Ectodermal cell (in vitro differentiated cells): Measurements from ENCODE around the gene REX1BD.

Experiments
- H3K27ac ChIP-seq: 2 replicates; pipeline ENCODE4 v1.7.0; 2013; ENCODE audit warnings: mild to moderate bottlenecking, low read depth, low read length; ENCODE audit not compliant: insufficient read depth, poor library complexity, severe bottlenecking
- H3K27me3 ChIP-seq: 2 replicates; pipeline ENCODE4 v1.7.0; 2013; ENCODE audit warnings: mild to moderate bottlenecking, low read length; ENCODE audit not compliant: insufficient read depth, control insufficient read depth, poor library complexity, severe bottlenecking
- H3K36me3 ChIP-seq: one replicate; pipeline ENCODE4 v1.7.0; 2013; ENCODE audit warnings: low read length; ENCODE audit not compliant: control insufficient read depth, insufficient read depth
- H3K4me1 ChIP-seq: one replicate; pipeline ENCODE4 v1.7.0; 2013; ENCODE audit warnings: low read length; ENCODE audit not compliant: control insufficient read depth, insufficient read depth
- H3K4me3 ChIP-seq: 2 replicates; pipeline ENCODE4 v1.7.0; 2013; ENCODE audit warnings: low read depth, low read length, control low read depth; ENCODE audit not compliant: insufficient read depth
- H3K9me3 ChIP-seq: 2 replicates; pipeline ENCODE4 v1.7.0; 2013; ENCODE audit warnings: mild to moderate bottlenecking, low read length, moderate library complexity; ENCODE audit not compliant: control insufficient read depth
- WGBS, 2 experiments: methylation state at CpG; one replicate each; pipeline ENCODE4 v1.1.7; 2013; ENCODE audit warnings: missing lambda C conversion rate in 2 of 2; 5-methylcytosine and 5-hydroxymethylcytosine counted together

Gene REX1BD

DNA sequence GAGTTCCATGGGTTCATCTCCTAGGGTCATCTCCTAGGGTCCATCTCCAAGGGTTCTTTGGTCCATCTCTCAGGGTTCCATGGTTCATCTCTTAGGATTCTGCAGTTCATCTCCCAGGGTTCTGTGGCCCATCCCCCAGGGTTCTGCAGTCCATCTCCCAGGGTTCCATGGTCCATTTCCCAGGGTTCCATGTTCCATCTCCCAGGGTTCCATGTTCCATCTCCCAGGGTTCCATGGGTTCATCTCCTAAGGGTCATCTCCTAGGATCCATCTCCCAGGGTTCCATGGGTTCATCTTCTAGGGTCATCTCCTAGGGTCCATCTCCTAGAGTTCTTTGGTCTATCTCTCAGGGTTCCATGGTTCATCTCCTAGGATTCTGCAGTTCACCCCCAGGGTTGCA, 29.0 kb downstream of the REX1BD start:
- Histone ChIP-seq H3K27me3 (peaks cover 37% of the 10 kb centered on the region), H3K27ac (no peak overlapping the region), H3K4me1 (peaks cover 9% of the 10 kb centered on the region), H3K36me3 (no peaks in the 10 kb centered on the region), H3K4me3 (no peak overlapping the region), H3K9me3 (no peaks in the 10 kb centered on the region)

DNA sequence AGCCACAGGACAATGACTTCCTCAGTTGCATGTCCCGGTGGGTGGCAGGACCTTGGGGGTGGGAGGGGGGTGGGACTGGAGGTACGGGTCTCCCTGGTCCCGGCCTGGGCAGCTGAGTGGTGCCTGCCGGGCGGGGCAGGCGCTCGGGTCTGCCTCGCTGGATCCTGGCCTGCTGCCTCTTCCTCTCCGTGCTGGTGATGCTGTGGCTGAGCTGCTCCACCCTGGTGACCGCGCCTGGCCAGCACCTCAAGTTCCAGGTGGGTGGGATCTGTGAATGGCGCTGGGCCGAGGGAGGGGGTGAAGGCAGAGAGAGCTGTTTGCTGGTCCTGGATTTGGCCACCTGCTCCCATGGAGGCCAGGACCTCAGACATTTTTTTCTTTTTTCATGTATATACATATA, 29.6 kb downstream of the REX1BD start:
- H3K27me3 ChIP-seq, result peaks cover 30% of the 10 kb centered on the region
- no peaks in the 10 kb centered on the region for H3K36me3 ChIP-seq
- H3K4me3 ChIP-seq, result no peak overlapping the region
- H3K9me3 ChIP-seq, result no peaks in the 10 kb centered on the region
- 94 to 95% methylated on average over 13 of the region's 13 CpGs for WGBS, 2 experiments
- H3K27ac ChIP-seq, result no peak overlapping the region
- peaks cover 6% of the 10 kb centered on the region for H3K4me1 ChIP-seq

DNA sequence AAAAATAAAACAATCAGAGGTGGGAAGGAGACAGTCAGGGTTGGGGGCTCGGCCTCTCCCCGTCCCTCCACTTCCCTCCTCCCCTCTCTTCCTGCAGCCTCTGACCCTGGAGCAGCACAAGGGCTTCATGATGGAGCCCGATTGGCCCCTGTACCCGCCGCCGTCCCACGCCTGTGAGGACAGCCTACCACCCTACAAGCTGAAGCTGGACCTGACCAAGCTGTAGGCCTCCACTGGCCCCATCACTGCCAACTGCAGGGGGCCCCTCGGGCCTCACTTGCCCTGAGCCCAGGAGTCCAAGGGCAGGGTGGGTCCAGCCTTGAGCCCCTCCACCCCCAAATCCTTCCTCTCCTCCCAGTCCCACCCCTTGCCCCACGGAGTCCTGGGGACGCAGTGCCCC, 31.7 kb downstream of the REX1BD start:
- Histone ChIP-seq H3K27ac (no peak overlapping the region), H3K4me3 (no peak overlapping the region), H3K27me3 (peaks cover 9% of the 10 kb centered on the region), H3K9me3 (no peaks in the 10 kb centered on the region), H3K36me3 (no peaks in the 10 kb centered on the region), H3K4me1 (no peaks in the 10 kb centered on the region)
- 87 to 88% methylated on average over 10 of the region's 10 CpGs for WGBS, 2 experiments

DNA sequence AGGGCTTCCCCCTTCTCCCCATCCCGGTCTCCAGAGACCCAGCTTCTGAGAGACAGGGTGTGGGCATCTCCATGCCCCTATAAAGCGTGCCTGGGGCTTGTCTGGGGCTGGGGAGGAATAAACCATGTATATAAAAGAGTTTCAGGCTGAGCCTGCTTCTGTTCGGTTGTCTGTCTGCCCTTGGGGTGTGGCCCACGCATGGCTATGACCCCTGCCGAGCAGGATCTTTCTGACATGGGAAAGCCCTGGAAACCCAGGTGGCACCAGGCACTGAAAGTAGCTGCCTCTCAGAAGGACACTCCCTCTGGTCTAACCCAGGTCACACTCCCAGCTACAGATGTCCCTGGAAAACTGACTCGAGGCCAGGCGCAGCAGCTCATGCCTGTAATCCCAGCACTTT, 32.3 kb downstream of the REX1BD start:
- Histone ChIP-seq H3K27me3 (peaks cover 3% of the 10 kb centered on the region), H3K9me3 (no peaks in the 10 kb centered on the region), H3K4me3 (no peak overlapping the region), H3K36me3 (no peaks in the 10 kb centered on the region), H3K27ac (no peak overlapping the region), H3K4me1 (no peaks in the 10 kb centered on the region)
- 86 to 90% methylated on average over 7 of the region's 7 CpGs for WGBS, 2 experiments

DNA sequence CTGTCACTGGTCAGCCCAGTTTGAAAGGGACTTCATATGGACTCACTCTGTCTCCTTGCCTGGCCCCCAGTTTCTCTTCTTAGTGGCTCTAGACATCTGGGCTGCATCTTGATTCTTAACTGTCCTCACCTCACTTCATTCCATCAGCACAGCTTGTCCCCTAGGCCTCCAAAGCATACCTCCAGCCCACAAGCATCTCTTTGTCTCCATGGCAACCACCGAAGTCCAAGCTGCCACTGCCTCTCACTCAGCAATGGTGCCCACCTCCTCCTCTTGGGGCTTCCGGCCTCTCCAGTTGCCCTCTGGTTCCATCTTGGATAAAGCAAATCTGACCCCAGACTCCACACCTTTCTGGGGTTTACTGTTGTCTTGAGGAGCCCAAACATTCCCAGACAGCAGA, 38.3 kb downstream of the REX1BD start:
- peaks cover 3% of the 10 kb centered on the region for H3K4me1 ChIP-seq
- H3K36me3 ChIP-seq, result no peaks in the 10 kb centered on the region
- no peak overlapping the region for H3K27ac ChIP-seq
- no peaks in the 10 kb centered on the region for H3K27me3 ChIP-seq
- H3K4me3 ChIP-seq, result no peak overlapping the region
- 70 to 71% methylated on average over 2 of the region's 2 CpGs for WGBS, 2 experiments
- no peaks in the 10 kb centered on the region for H3K9me3 ChIP-seq

DNA sequence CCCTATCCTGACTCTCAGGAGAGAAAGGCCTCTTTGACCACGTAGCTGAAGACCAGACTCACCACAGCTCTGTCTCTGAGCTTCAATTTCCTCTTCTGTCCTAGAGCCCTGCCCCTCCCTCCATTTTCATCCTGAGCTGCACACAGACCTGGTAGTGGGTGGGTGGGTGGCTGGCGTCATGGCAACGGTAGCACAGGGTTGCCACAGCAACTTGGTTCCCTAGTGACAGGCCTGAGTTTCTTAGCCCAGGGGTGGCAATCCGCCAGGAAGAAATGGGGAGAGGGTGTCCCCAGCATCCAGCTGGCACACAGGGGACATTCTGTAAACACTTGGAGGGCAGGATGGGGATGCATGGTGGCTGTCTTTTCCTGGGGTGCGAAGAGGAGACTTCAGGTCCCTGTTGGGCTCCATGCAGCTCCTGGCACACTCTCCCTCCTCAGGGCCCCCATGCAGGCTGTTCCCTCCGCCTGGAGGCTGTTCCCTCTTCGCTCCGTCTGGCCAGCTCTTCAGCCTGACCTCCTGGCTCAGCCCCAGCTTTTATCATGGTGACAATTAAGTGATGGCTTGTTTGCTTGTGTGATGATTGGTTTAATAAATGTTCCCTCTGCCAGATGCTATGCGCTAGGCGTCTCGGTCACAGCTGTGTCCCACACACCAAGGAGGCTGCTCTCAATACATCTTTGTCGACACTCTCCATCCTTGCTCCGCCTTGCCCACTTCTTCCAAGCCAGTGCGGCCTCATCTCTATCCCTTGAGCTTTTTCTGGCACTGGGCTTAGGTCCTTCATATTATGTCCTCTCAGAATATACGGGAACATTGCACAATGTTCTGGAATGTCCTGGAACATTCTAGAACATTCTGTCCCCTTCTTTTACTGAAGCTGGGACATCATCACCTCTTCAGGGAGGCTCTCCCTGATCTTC, 40.8 kb downstream of the REX1BD start:
- H3K9me3 ChIP-seq, result no peaks in the 10 kb centered on the region
- H3K36me3 ChIP-seq, result no peaks in the 10 kb centered on the region
- peaks cover 3% of the 10 kb centered on the region for H3K4me1 ChIP-seq
- no peak overlapping the region for H3K4me3 ChIP-seq
- 86 to 87% methylated on average over 15 of the region's 15 CpGs for WGBS, 2 experiments
- H3K27me3 ChIP-seq, result peaks cover 3% of the 10 kb centered on the region
- H3K27ac ChIP-seq, result no peak overlapping the region

DNA sequence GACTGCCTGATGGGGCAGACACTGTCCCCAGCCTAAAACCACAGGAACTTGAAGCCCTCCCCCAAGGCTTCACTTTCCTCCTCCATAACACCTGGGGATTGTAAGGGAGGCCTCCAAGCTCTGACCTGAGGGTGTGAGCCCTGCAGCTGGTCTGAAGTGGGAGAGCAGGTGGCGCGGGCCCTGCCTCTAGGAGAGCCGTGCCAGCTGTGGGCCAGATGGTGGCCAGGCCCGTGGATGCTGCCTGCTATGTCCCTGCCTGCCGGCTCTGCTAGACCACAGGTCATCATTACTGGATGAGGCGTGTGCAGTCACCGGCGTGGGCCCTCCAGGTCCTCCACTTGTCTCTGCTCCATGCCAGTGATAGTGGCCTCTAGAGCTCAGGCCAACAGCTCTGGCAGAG, 44.7 kb downstream of the REX1BD start:
- WGBS, 2 experiments, result 86% methylated on average over 8 of the region's 8 CpGs

DNA sequence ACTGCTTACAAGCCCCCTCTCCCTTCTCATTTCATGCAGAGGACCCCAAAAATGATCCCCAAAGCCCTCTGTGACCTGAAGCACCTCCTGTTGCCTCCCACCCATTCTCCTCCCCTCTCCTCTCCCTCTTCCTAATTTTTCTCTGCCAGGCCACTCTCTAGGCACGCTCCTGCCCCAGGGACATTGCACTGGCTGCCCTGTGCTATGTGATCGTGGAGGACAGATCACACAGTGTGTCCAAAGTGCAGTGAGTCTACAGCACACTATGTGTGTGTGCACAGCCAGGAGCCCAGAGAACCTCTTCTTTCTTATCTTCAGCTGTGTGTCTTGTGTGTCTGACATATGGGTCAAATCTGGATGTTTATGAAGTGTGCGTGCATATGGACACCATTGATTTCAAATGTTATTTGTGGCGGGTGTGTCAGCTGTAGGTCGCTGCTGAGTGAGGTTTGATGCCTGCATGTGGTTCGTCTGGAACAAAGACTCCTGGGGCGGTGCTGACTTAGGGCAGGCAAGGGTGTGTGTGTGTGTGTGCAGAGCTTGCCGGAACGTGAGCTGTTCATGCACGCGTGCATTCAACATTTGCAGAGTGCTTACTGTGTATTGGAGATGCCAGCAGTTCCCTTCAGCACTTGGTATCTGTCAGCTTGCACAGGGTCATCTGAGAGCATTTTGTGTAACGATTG, 46.2 kb downstream of the REX1BD start:
- H3K36me3 ChIP-seq, result no peaks in the 10 kb centered on the region
- peaks cover 15% of the 10 kb centered on the region for H3K27me3 ChIP-seq
- no peaks in the 10 kb centered on the region for H3K9me3 ChIP-seq
- H3K4me3 ChIP-seq, result no peak overlapping the region
- no peak overlapping the region for H3K27ac ChIP-seq
- 85% methylated on average over 12 of the region's 12 CpGs for WGBS, 2 experiments
- H3K4me1 ChIP-seq, result peaks cover 12% of the 10 kb centered on the region

More for the DNA sequence above, 44.7 kb downstream of the REX1BD start:
- no peaks in the 10 kb centered on the region for H3K36me3 ChIP-seq
- H3K27ac ChIP-seq, result no peak overlapping the region
- H3K4me3 ChIP-seq, result no peak overlapping the region
- H3K27me3 ChIP-seq, result peaks cover 15% of the 10 kb centered on the region
- H3K9me3 ChIP-seq, result no peaks in the 10 kb centered on the region
- H3K4me1 ChIP-seq, result peaks cover 15% of the 10 kb centered on the region

DNA sequence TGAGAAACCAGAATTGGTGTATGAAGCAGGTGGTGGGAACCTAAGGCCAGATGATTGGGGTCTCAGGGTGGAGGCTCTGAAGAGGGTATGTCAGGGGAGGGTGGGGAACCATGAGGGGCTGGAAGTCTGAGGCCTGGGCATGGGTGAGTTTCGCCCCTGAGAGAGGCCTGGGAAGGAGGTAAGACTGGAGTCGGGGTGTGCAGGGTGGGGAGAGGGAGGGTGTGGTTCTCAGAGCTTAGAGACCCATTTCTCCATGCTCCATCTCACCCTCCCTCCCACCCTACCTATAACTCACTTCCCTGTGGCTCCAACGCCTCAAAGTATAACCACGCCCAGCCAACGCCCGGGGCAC, 47.2 kb downstream of the REX1BD start:
- peaks cover 12% of the 10 kb centered on the region for H3K4me1 ChIP-seq
- H3K9me3 ChIP-seq, result no peaks in the 10 kb centered on the region
- no peaks in the 10 kb centered on the region for H3K36me3 ChIP-seq
- H3K27ac ChIP-seq, result no peak overlapping the region
- peaks cover 15% of the 10 kb centered on the region for H3K27me3 ChIP-seq
- H3K4me3 ChIP-seq, result no peak overlapping the region
- WGBS, 2 experiments, result 15 to 29% methylated on average over 5 to 6 of the region's 6 CpGs

DNA sequence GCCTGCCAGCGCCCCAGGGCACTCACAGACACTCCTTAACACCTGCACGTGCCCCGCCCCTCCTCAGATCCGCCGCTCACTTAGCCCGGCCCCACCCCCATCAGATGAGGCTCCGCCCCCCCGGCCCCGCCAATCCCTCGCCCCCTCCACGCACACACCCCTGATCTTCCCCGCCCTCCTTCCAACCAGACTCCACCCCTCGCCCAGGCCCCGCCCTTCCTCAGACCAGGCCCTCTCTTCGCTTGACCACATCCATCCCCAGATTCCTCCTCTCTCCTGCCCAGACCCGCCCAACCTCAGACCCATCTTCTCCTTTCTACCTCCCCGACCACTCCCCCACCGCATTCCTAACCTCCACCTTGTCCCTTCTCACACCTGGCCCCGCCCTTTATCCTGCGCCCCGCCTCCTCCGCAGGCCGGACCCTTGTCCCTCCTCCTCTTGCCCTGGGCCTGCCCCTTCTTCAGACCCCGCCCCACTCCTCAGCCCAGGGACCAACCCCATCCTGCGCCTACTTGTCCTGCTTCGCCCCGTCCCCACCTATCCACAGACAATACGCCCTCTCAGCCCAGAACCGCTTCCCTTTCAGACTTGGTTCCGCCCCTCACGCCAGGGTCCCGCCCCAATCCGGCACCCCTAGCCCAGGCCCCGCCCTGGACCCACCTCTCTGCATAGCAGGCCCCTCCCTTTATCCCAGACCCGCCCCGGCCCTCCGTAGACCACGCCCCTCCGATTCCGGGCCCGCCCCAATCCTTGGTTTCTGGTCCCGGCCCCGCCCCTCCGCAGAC, 47.8 kb downstream of the REX1BD start:
- H3K9me3 ChIP-seq, result no peaks in the 10 kb centered on the region

More for the DNA sequence above, 47.8 kb downstream of the REX1BD start:
- Histone ChIP-seq H3K4me3 (peak overlapping the region; percentile 63), H3K27me3 (peaks cover 15% of the 10 kb centered on the region), H3K4me1 (peaks cover 12% of the 10 kb centered on the region), H3K27ac (no peak overlapping the region), H3K36me3 (no peaks in the 10 kb centered on the region)
- 0 to 1% methylated on average over 41 to 44 of the region's 44 CpGs for WGBS, 2 experiments
